KOPT-K1 (cell line): ENCODE measurements around the gene CCDC73.
"Not testable (repeated sequence)": the region's sequence is repeated elsewhere in the genome, so short reads cannot be mapped to it uniquely, and the experiment has no call there.

Source experiments
- H3K27ac ChIP-seq: fragments of 200-600 bp; sonication (generic); 2 replicates; pipeline ENCODE4 v1.5.1; 2016; ENCODE audit warnings: antibody characterized with exemption, mild to moderate bottlenecking, low read depth, low read length; ENCODE audit not compliant: poor library complexity, severe bottlenecking
- H3K36me3 ChIP-seq: fragments of 200-600 bp; sonication (generic); 2 replicates; pipeline ENCODE4 v1.5.1; 2017; ENCODE audit warnings: antibody characterized with exemption, mild to moderate bottlenecking, low read length, moderate library complexity; ENCODE audit not compliant: insufficient read depth
- H3K9me3 ChIP-seq: fragments of 200-600 bp; sonication (generic); 2 replicates; pipeline ENCODE4 v1.5.1; 2017; ENCODE audit warnings: antibody characterized with exemption, low read length, mild to moderate bottlenecking; ENCODE audit not compliant: insufficient read depth, poor library complexity, severe bottlenecking

Gene CCDC73

GRCh38 chr11:32608826-32609225 lies 185.6 kb downstream of the CCDC73 start:
- H3K27ac ChIP-seq = not testable (repeated sequence)
- H3K9me3 ChIP-seq = peaks cover 29% of the 10 kb centered on the region
- H3K36me3 ChIP-seq = peaks cover 51% of the 10 kb centered on the region

DNA sequence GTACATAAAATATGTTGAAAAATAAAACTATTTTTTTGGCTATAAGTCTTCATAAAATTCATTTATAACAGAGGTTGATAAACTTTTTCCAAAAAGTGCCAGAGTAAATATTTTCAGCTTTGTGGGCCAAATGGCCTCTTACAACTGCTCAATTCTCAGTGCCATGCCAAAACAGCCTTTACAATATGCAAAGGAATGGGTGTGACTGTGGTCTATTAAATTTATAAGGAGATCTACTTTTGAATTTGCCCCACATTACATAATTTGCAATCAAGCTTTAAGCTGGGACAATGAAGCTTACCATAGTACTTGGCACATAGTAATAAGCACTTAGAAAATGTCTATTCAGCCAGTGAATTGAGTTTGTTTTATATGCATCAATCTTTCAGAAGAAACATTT lies 188.2 kb downstream of the CCDC73 start:
- peaks cover 77% of the 10 kb centered on the region for H3K36me3 ChIP-seq

GRCh38 chr11:32602657-32603415 lies 191.6 kb downstream of the CCDC73 start:
- peaks cover 97% of the 10 kb centered on the region for H3K36me3 ChIP-seq
- H3K9me3 ChIP-seq = peaks cover 18% of the 10 kb centered on the region
- H3K27ac ChIP-seq = no peak overlapping the region

More for the DNA sequence above, 188.2 kb downstream of the CCDC73 start:
- Histone ChIP-seq H3K27ac (no peak overlapping the region), H3K9me3 (peaks cover 29% of the 10 kb centered on the region)

- H3K36me3 ChIP-seq = peaks cover 100% of the 10 kb centered on the region
- H3K9me3 ChIP-seq = no peaks in the 10 kb centered on the region
- no peak overlapping the region for H3K27ac ChIP-seq
Observed at GRCh38 chr11:32597921-32598320, 196.5 kb downstream of the CCDC73 start.

DNA sequence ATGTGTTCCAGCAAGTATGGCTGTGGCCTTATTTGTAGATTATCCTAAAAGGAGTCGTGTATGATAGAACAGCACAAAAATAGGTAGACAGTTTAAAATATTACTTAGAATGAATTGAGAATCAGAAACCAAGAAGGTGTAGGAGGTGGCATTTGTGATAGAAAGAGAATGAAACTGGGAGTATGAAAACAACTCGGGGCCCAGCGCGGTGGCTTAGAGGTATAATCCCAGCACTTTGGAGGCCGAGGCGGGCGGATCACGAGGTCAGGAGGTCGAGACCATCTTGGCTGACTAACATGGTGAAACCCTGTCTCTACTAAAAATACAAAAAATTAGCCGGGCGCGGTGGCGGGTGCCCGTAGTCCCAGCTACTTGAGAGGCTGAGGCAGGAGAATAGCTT lies 198.3 kb downstream of the CCDC73 start:
- H3K9me3 ChIP-seq, H3K27ac ChIP-seq: not testable (repeated sequence)
- peaks cover 100% of the 10 kb centered on the region for H3K36me3 ChIP-seq

GRCh38 chr11:32594272-32594671 lies 200.2 kb downstream of the CCDC73 start:
- H3K27ac ChIP-seq = no peak overlapping the region
- no peaks in the 10 kb centered on the region for H3K9me3 ChIP-seq
- peaks cover 100% of the 10 kb centered on the region for H3K36me3 ChIP-seq

DNA sequence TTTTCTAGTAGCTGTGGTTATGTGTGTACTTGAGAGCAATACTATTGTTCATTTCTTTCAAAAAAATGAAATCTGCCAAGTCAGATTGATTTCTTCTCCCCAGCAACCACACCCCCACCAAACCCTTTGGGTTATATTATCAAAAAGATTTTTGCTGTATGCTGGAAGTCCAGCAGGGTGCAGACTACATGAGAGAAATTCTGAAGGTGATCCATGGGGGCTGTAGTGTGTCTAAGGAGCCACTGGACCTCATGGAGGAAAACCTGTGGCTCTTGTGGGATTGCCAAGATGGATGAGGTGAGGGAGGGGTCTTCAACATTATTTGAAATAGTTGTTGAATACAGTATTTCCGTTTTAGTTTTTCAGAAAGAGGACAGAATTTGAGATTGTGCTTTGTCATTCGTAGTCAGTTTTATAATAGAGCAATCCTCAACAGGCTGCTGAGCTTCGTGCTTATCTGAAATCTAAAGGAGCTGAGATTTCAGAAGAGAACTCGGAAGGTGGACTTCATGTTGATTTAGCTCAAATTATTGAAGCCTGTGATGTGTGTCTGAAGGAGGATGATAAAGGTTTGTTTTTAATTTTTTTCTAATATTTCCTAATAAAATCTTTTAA lies 207.8 kb downstream of the CCDC73 start:
- Histone ChIP-seq H3K36me3 (peaks cover 63% of the 10 kb centered on the region), H3K27ac (peak overlapping the region; percentile 8), H3K9me3 (no peaks in the 10 kb centered on the region)

- peaks cover 45% of the 10 kb centered on the region for H3K36me3 ChIP-seq
- H3K9me3 ChIP-seq = no peaks in the 10 kb centered on the region
- H3K27ac ChIP-seq = peak overlapping the region; percentile 82
Observed at GRCh38 chr11:32584921-32585320, 209.5 kb downstream of the CCDC73 start.

DNA sequence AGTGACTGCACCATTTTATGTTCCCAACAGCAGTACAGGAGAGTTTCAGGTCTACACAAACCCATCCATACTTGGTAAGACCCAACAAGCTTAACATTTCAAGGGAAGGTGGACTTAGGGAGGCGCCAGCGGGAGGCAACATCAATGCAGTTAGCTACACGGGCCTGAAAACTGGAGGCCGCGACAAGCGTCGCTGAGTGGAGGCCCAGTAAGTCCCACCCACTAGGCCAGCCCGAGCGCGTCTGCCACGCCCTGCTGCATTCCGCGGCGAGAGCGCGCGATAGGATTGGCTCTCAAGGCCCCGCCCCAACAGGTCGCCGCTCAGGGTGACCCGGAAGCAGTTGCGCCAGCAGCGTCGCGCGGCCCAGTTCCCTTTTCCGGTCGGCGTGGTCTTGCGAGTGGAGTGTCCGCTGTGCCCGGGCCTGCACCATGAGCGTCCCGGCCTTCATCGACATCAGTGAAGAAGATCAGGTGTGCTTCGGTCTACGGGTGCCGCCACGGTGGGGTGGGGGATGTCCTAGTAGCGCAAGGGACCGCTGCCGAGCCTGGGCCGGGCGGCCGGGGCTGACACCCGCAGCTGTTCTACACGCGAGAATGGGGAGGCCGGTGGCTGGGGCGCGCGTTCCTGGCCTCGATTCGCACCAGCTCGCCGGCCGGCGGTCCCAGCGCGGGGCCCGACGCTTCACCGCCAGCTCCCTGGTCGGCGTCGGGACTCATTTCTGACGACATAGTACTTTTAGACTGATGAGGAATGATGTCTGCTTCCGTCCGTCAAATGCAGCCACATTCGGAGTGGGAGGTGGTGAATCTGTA lies 210.8 kb downstream of the CCDC73 start, which contains the start of gene EIF3M:
TSS of gene EIF3M (plus strand) at position 373 of the 813 bp plus-strand sequence. CDS start at position 430, 57 bp downstream.
- Histone ChIP-seq H3K27ac (peak within 1 kb of the TSS; percentile 82), H3K9me3 (no peaks in the 10 kb centered on the region), H3K36me3 (peaks cover 33% of the 10 kb centered on the region)

GRCh38 chr11:32581556-32581955 lies 212.9 kb downstream of the CCDC73 start:
- no peaks in the 10 kb centered on the region for H3K9me3 ChIP-seq
- peaks cover 12% of the 10 kb centered on the region for H3K36me3 ChIP-seq
- H3K27ac ChIP-seq = peak overlapping the region; percentile 22

GRCh38 chr11:32580967-32581366 lies 213.5 kb downstream of the CCDC73 start:
- peaks cover 8% of the 10 kb centered on the region for H3K36me3 ChIP-seq
- peak overlapping the region; percentile 22 for H3K27ac ChIP-seq
- H3K9me3 ChIP-seq = no peaks in the 10 kb centered on the region

GRCh38 chr11:32576456-32576855 lies 218.0 kb downstream of the CCDC73 start:
- H3K9me3 ChIP-seq = no peaks in the 10 kb centered on the region
- no peak overlapping the region for H3K27ac ChIP-seq
- H3K36me3 ChIP-seq = no peaks in the 10 kb centered on the region

DNA sequence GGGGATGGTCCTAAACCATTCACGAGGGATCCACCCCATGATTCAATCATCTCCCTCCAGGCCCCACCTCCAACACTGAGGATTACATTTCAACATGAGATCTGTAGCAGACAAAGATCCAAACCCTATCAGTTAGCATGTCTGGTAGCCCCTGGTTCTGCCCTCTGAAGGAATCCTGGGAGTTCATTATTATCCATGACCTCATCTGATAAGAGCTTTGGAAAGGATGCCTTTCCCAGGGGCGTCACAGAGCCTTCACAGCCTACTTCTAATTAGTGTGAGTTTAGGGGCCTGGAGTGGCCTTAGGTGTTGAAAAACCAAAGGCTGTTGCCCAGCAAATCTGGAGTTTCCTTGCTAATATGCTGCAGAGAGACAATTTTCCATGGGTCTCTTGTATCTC lies 219.4 kb downstream of the CCDC73 start:
- Histone ChIP-seq H3K9me3 (no peaks in the 10 kb centered on the region), H3K27ac (no peak overlapping the region), H3K36me3 (no peaks in the 10 kb centered on the region)

DNA sequence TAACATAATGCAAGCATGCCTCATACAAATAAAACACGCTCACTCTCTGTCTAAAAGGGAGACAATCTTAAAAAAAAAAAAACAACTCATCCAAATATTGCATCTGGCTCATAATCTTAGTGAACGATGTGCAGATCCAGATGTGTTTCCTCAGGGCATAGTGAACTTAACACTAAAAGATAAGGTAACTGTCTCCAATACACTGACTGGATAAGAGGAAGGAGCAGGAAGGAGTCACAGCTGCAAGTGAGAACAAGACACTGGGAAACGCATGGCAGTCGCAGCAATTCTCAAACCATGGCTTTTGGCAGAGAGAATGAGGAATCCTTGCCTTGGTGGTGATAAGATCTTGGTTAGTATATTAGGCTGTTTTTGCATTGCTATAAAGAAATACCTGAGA lies 220.0 kb downstream of the CCDC73 start:
- Histone ChIP-seq H3K36me3 (no peaks in the 10 kb centered on the region), H3K9me3 (no peaks in the 10 kb centered on the region), H3K27ac (no peak overlapping the region)

DNA sequence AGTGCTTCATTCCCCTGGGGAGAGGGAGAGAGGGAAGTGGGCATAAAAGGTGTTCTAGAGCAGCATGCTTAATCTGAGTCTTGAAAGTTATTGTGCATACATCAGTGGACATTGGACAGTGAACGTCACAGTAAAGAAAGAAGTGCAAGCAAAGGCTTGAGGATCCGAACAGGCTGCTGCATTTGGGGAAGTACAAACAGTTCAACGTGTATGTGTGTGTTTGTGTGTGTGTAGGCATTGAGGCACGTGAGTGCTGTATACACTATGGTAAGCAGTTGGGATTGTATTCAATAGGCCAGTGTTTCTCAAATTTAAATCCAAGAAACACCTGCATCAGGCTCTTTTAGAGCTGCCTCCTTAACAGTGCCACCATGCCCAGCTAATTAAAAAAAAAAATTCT lies 221.2 kb downstream of the CCDC73 start:
- Histone ChIP-seq H3K27ac (peak overlapping the region; percentile 59), H3K36me3 (no peaks in the 10 kb centered on the region), H3K9me3 (no peaks in the 10 kb centered on the region)
